HUES48 (cell line): Measurements from ENCODE around the gene PIEZO2.

ENCODE experiments used
- H3K27ac ChIP-seq: one replicate; pipeline ENCODE4 v1.7.0; 2013; ENCODE audit warnings: low read depth, low read length, inconsistent platforms
- H3K27me3 ChIP-seq: 2 replicates; pipeline ENCODE4 v1.6.1; 2013; ENCODE audit warnings: mild to moderate bottlenecking, low read length; ENCODE audit not compliant: control insufficient read depth, insufficient read depth
- H3K36me3 ChIP-seq: 2 replicates; pipeline ENCODE4 v1.6.1; 2013; ENCODE audit warnings: low read length; ENCODE audit not compliant: control insufficient read depth, insufficient read depth
- H3K4me1 ChIP-seq: 2 replicates; pipeline ENCODE4 v1.6.1; 2013; ENCODE audit warnings: mild to moderate bottlenecking, low read length; ENCODE audit not compliant: control insufficient read depth, insufficient read depth
- H3K4me3 ChIP-seq: 2 replicates; pipeline ENCODE4 v1.5.1; 2013; ENCODE audit warnings: mild to moderate bottlenecking, low read depth, low read length
- H3K9ac ChIP-seq: 2 replicates; pipeline ENCODE4 v1.6.1; 2013; ENCODE audit warnings: mild to moderate bottlenecking, low read depth, low read length, moderate library complexity
- H3K9me3 ChIP-seq: 2 replicates; pipeline ENCODE4 v1.6.1; 2013; ENCODE audit warnings: low read length; ENCODE audit not compliant: control insufficient read depth, insufficient read depth

PIEZO2 gene

DNA sequence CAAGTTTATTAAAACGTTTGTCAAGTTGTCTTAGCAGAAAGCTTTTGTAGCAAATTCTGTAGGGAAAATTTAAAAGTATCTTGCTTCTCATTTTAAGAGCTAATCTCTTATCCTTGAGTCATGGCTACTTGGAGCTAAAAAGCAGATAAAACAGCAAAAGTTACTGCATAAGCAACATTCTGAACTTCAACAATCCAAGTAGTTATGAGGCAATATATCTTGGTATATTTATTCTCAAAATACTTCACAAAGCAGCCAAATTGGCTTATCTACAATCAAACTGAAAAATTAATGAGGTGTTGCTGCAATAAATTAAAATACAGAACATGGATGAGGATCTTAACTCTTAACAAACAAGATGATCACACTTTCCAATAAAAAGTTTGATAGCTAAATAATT is 306.5 kb downstream of the PIEZO2 start:
- Histone ChIP-seq H3K27me3 (no peaks in the 10 kb centered on the region), H3K4me3 (no peak overlapping the region), H3K9ac (no peak overlapping the region), H3K9me3 (no peaks in the 10 kb centered on the region), H3K4me1 (peaks cover 7% of the 10 kb centered on the region), H3K27ac (no peak overlapping the region), H3K36me3 (no peaks in the 10 kb centered on the region)

DNA sequence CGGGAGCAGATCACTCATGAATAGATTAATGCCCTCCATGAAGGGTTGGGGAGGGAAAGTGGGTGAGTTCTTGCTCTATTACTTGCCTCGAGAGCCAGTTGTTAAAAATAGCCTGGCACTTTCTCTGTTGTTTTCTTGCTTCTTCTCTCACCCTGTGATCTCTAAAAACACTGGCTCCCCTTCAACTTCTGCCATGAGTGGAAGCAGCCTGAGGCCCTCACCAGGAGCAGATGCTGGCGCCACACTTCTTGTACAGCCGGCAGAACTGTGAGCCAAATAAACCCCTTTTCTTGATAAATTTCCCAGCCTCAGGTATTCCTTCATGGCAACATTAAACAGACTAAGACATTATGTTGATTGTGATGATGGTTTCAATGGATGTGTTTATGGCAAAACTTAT is 307.0 kb downstream of the PIEZO2 start:
- Histone ChIP-seq H3K27ac (no peak overlapping the region), H3K36me3 (no peaks in the 10 kb centered on the region), H3K4me1 (peaks cover 2% of the 10 kb centered on the region), H3K9me3 (no peaks in the 10 kb centered on the region), H3K27me3 (no peaks in the 10 kb centered on the region), H3K4me3 (no peak overlapping the region), H3K9ac (no peak overlapping the region)

DNA sequence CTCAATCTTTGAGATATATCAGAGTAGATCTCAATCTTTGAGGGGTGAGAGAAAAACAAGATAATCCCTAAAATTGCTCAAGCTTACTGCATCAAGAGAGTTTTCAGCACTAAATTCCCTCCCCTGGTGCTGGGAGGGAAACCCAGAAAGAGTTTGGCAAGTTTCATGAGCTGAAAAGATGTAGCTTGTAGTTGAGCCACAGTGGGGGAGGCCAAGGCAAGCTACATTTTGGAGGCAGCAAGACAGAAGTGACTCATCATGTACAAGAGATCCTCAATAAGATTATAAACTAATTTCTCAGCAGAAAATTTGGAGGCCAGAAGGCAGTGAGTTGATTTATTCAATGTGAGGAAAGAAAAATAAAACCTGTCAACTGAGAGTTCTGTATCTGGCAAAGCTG is 308.2 kb downstream of the PIEZO2 start:
- Histone ChIP-seq H3K4me1 (no peaks in the 10 kb centered on the region), H3K36me3 (no peaks in the 10 kb centered on the region), H3K9ac (no peak overlapping the region), H3K4me3 (no peak overlapping the region), H3K9me3 (no peaks in the 10 kb centered on the region), H3K27ac (no peak overlapping the region), H3K27me3 (no peaks in the 10 kb centered on the region)

DNA sequence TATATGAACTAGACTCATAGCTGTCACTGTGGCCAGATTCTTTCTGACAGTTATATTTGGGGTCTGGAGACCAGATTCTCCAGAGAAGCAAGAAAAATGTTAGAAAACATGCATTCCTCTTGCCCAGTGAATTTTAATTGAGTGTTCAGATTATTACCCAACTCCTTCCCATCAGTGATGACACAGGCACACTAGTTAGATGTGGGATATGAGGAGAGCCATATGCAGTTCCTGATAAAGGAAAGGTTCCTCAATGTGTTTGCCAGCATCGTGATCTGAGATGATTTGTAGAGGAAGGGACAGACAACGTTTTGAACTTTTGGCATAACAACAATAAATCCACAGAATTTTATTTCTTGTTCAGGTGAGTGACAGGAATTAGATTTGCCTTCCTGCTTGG is 308.6 kb downstream of the PIEZO2 start:
- Histone ChIP-seq H3K27ac (no peak overlapping the region), H3K9ac (no peak overlapping the region), H3K27me3 (no peaks in the 10 kb centered on the region), H3K36me3 (no peaks in the 10 kb centered on the region), H3K4me3 (no peak overlapping the region), H3K4me1 (no peaks in the 10 kb centered on the region), H3K9me3 (no peaks in the 10 kb centered on the region)

DNA sequence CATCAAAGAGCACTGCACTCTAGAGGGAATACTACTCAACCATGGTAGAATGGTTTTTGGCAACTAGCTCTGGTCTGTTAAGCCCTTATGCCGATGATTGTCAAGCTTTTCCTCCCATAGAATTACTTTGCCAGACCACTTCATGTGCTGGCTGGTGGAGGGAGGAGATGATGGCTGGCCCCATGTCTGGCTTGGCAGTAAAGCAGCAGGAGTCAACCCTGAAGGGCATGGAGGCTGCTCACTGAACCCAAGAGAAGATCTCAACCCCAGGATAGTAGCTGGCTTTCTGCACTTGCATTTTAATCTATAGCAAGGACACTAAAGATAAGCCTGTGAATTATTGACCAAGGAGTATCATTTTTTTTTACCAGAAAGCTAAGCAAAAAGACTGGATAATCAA is 309.9 kb downstream of the PIEZO2 start:
- no peak overlapping the region for H3K9ac ChIP-seq
- H3K4me3 ChIP-seq, result no peak overlapping the region
- H3K27me3 ChIP-seq, result no peaks in the 10 kb centered on the region
- H3K4me1 ChIP-seq, result no peaks in the 10 kb centered on the region
- H3K36me3 ChIP-seq, result no peaks in the 10 kb centered on the region
- no peaks in the 10 kb centered on the region for H3K9me3 ChIP-seq
- no peak overlapping the region for H3K27ac ChIP-seq

DNA sequence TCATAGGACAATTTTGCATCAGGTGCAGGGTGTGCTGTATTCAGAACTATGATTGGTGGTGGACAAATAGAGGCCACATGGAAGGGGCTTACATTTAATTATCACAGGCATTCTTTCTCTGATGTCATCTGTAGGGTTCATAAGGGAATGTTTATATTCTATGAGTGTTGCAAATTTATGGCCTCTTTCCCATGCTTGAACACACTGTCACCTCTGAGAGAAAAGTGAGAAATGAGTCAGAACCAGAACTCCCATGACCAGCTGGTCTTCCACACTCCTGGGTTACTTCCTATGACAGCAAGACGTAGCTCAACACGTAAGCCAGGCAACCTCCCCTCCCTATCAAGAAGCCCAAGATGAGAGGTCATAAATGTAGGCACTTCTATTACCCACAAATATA is 310.8 kb downstream of the PIEZO2 start:
- no peaks in the 10 kb centered on the region for H3K4me1 ChIP-seq
- no peak overlapping the region for H3K9ac ChIP-seq
- no peak overlapping the region for H3K4me3 ChIP-seq
- H3K27me3 ChIP-seq, result no peaks in the 10 kb centered on the region
- no peaks in the 10 kb centered on the region for H3K36me3 ChIP-seq
- H3K9me3 ChIP-seq, result no peaks in the 10 kb centered on the region
- no peak overlapping the region for H3K27ac ChIP-seq

DNA sequence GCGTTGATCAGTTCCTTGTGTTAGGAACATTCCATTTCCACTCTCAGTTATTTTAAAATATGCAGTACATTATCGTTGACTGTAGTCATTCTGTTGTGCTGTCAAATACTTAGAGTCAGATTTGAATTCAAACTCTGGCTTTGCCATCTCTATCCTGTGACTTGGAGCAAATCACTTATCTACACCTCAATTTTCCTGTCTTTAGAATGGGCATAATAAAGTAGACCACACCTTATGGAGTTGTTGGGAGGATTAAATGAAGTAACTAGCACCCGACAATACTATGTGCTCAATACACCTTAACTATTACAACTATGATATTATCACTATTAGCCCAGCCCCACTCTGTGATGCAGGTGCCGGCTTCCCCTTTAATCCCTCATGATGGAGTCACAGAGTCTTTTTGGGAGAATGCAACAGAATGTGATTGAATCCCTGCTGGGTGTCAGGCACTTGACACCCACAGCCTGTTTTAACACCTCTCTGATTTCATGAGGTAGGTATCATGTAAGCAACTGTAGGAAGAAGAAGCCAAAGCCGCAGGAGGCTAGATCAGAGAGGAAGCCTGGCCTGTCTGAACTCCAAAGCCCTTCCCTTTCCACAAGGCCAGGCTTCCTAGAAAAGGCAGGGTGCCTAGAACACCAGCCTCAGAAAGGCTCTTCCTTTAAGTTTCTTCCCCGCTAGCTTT is 315.1 kb downstream of the PIEZO2 start:
- no peaks in the 10 kb centered on the region for H3K36me3 ChIP-seq
- H3K4me3 ChIP-seq, result no peak overlapping the region
- H3K27ac ChIP-seq, result no peak overlapping the region
- H3K9me3 ChIP-seq, result no peaks in the 10 kb centered on the region
- no peak overlapping the region for H3K9ac ChIP-seq
- no peaks in the 10 kb centered on the region for H3K4me1 ChIP-seq
- no peaks in the 10 kb centered on the region for H3K27me3 ChIP-seq

DNA sequence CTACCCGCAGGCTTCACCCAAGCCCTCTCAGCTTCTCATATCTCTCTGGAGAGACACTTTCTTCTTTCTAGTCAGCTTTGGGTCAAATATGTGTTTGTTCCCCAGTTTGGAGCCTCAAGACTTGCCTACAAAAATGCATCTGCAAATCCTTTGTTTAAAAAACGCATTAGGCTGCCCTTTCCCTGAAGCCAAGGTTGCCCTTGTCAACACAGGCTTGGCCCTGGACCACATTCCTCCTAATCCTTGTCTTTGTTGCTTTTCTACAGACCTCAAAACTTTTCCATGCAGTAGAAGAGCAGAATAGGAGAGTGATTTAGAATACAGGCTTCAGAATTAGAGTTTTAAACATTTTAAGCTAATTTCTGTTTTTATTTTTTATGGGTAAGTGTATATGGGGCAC is 315.7 kb downstream of the PIEZO2 start:
- no peak overlapping the region for H3K4me3 ChIP-seq
- H3K4me1 ChIP-seq, result no peaks in the 10 kb centered on the region
- H3K27ac ChIP-seq, result no peak overlapping the region
- H3K36me3 ChIP-seq, result no peaks in the 10 kb centered on the region
- no peak overlapping the region for H3K9ac ChIP-seq
- no peaks in the 10 kb centered on the region for H3K9me3 ChIP-seq
- no peaks in the 10 kb centered on the region for H3K27me3 ChIP-seq

DNA sequence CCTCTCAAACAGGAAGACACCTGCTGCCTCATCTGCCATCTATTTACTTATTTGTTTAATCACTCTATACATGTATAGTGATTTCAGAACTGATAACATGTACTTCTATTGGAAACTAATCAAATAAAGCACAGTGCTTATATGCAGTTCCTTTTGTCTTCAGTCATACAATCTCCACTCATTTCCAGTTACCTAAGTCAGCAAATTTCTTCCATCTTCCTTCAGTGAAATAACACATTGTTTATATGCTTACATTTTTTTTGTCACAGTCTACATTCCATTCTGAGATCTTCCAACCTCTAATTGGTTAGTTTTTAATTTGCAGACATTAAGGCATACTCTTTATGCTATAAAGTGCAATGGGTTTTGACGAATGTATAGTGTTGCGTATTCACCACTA is 323.0 kb downstream of the PIEZO2 start:
- H3K36me3 ChIP-seq, result no peaks in the 10 kb centered on the region
- no peaks in the 10 kb centered on the region for H3K27me3 ChIP-seq
- no peak overlapping the region for H3K27ac ChIP-seq
- H3K9ac ChIP-seq, result no peak overlapping the region
- H3K4me3 ChIP-seq, result no peak overlapping the region
- peaks cover 8% of the 10 kb centered on the region; the same call in 1 of the 2 replicates for H3K4me1 ChIP-seq
- no peaks in the 10 kb centered on the region for H3K9me3 ChIP-seq

DNA sequence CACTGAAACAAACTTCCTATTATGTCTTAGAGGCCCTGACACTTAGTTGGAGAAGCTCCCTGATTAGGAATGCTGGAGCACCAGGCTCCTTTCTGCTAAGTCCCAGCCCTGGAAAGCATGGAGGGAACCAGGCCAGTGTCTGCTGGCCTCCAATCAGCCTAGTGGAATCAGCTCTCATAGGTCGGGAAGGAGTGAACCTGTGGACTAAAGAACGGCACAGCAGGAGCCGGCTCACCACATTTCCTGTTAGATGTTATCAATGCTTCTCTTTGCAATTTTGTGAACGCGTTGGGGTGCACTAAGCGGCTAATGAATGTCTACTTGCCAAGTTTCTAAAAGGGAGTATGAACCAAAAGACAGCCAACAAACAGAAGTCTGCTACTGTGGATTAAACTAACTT is 326.9 kb downstream of the PIEZO2 start:
- peaks cover 5% of the 10 kb centered on the region; the same call in 1 of the 2 replicates for H3K9me3 ChIP-seq
- no peak overlapping the region for H3K4me3 ChIP-seq
- no peaks in the 10 kb centered on the region for H3K27me3 ChIP-seq
- H3K9ac ChIP-seq, result no peak overlapping the region
- H3K27ac ChIP-seq, result no peak overlapping the region
- H3K4me1 ChIP-seq, result peaks cover 8% of the 10 kb centered on the region; the same call in 1 of the 2 replicates
- no peaks in the 10 kb centered on the region for H3K36me3 ChIP-seq

DNA sequence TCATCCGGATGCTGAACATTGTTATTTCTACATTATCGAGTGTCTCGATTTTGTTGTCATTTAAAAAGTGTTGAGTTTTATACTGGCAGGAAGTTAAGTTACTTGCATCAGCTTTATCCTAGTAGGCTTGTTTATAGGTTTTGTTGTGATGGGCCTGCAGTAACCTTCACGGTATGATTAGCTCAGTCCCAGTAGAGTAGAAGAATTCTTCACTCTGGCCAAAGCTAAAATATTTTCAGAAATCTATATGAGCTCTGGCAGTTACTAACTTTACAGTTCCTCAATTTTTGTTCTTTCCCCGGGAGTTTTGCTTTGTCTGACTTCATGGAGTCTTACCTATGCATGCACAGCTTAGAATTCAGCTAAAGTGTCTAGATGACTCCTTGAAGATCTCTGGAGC is 328.7 kb downstream of the PIEZO2 start:
- H3K36me3 ChIP-seq, result no peaks in the 10 kb centered on the region
- H3K4me3 ChIP-seq, result no peak overlapping the region
- H3K4me1 ChIP-seq, result peaks cover 8% of the 10 kb centered on the region; the same call in 1 of the 2 replicates
- H3K27me3 ChIP-seq, result no peaks in the 10 kb centered on the region
- H3K27ac ChIP-seq, result no peak overlapping the region
- H3K9ac ChIP-seq, result no peak overlapping the region
- peaks cover 5% of the 10 kb centered on the region; the same call in 1 of the 2 replicates for H3K9me3 ChIP-seq
